Hepatocyte (in vitro differentiated cells): ENCODE data around the gene OR2V2.

Experiments
- CTCF ChIP-seq: fragments of 200-600 bp; sonication (generic); IDR thresholded peaks from 2 replicates; pipeline ENCODE4 v1.5.1; 2016; ENCODE audit warnings: antibody characterized with exemption, mild to moderate bottlenecking; ENCODE audit not compliant: poor library complexity
- EZH2 ChIP-seq: fragments of 200-600 bp; sonication (generic); IDR thresholded peaks from 2 replicates; pipeline ENCODE4 v1.6.1; 2016; ENCODE audit warnings: antibody characterized with exemption, mild to moderate bottlenecking, borderline replicate concordance
- EZH2phosphoT487 ChIP-seq: fragments of 200-600 bp; sonication (generic); IDR thresholded peaks from one replicate; pipeline ENCODE4 v1.6.1; 2018; ENCODE audit warnings: antibody characterized with exemption, mild to moderate bottlenecking, low read depth, moderate library complexity; ENCODE audit not compliant: unreplicated experiment, severe bottlenecking

- no peak for TF ChIP-seq EZH2
- no peak for TF ChIP-seq CTCF
- no peak for TF ChIP-seq EZH2phosphoT487
Observed at GRCh38 chr5:181161534-181162175, 14.3 kb downstream of the OR2V2 start.
